Astrocyte of the cerebellum (primary cell): ENCODE results near the gene PLEKHJ1.

Source experiments
- DNase-seq: peaks from one replicate; pipeline ENCODE4 v3.0.0-alpha.2; 2011; ENCODE audit warnings: low read depth
- H3K4me3 ChIP-seq: 2 replicates; pipeline ENCODE4 v1.5.1; 2011; ENCODE audit warnings: mild to moderate bottlenecking, low read depth, low read length, moderate library complexity
- in situ Hi-C: cut with HindIII; loops from 2 replicates; pipeline ENCODE4 v1.10.0; 2017; ENCODE audit warnings: low sequenced_read_pairs
- TF ChIP-seq, protein P1 (sequence below): IDR thresholded peaks from 2 replicates; pipeline ENCODE4 v1.5.1; 2012; ENCODE audit warnings: low read length, low read depth, moderate library complexity, mild to moderate bottlenecking; ENCODE audit errors: missing control alignments

Gene PLEKHJ1

DNA sequence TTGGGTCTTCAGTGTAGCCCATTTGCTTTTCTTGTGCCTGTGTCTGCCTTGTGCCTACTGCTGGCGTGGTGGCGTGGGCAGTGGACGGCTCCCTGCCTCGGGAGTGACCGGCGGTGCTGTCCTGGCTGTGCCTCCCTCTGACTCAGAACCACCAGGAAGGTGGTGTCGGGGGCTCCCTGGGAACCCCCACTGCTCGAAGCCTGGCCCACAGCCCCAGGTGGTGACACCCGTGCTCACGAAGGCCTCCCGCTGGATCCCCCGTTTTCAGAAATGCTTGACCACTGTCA is 7.9 kb upstream of the PLEKHJ1 start:
- no peak overlapping the region for H3K4me3 ChIP-seq
- no peak for DNase-seq
- in situ Hi-C loops, result no loop called here
- TF ChIP-seq, protein P1, sequence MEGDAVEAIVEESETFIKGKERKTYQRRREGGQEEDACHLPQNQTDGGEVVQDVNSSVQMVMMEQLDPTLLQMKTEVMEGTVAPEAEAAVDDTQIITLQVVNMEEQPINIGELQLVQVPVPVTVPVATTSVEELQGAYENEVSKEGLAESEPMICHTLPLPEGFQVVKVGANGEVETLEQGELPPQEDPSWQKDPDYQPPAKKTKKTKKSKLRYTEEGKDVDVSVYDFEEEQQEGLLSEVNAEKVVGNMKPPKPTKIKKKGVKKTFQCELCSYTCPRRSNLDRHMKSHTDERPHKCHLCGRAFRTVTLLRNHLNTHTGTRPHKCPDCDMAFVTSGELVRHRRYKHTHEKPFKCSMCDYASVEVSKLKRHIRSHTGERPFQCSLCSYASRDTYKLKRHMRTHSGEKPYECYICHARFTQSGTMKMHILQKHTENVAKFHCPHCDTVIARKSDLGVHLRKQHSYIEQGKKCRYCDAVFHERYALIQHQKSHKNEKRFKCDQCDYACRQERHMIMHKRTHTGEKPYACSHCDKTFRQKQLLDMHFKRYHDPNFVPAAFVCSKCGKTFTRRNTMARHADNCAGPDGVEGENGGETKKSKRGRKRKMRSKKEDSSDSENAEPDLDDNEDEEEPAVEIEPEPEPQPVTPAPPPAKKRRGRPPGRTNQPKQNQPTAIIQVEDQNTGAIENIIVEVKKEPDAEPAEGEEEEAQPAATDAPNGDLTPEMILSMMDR, result no peak

DNA sequence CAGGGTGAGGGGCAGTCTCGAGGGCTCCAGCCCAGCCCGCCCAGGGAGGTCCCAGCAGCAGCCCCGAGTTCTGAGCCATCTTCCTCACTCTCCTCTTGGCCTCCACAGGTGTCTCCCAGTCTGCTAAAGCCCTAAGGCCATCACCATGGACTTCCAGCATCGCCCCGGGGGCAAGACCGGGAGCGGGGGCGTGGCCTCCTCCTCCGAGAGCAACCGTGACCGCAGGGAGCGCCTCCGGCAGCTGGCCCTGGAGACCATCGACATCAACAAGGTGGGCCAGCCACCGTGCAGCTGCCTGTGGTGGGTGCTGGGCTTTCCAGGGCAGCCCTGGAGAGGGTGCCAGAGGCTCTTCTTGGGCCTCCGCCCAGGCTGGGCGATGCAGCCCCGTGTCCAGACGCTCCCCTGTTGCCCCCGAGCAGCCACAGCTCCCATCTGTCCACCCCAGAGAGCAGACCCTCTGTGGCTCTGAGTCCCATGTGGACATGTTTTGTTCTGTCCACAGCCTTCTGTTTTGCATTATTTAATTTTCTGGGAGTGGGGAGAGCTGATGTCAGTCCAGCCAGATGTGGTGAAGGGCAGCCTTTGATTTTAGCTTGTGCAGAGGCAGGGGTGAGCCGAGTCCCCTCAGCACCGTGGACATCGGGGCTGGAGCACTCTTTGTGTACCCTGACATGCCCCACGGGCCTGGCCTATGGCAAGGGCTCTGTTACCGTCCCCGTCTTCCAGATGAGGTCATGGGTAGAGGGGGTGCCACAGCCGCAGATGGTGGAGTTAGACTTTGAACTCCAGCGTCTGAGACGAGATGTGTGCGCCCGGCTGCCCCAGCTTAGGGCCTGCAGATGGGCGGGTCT is 7.4 kb upstream of the PLEKHJ1 start:
- in situ Hi-C loops, result no loop called here
- no peak for DNase-seq
- H3K4me3 ChIP-seq, result no peak overlapping the region
- TF ChIP-seq, protein P1, result no peak

GRCh38 chr19:2242816-2243215 is 6.7 kb upstream of the PLEKHJ1 start:
- in situ Hi-C loops, result no loop called here
- H3K4me3 ChIP-seq, result no peak overlapping the region
- no peak for DNase-seq

DNA sequence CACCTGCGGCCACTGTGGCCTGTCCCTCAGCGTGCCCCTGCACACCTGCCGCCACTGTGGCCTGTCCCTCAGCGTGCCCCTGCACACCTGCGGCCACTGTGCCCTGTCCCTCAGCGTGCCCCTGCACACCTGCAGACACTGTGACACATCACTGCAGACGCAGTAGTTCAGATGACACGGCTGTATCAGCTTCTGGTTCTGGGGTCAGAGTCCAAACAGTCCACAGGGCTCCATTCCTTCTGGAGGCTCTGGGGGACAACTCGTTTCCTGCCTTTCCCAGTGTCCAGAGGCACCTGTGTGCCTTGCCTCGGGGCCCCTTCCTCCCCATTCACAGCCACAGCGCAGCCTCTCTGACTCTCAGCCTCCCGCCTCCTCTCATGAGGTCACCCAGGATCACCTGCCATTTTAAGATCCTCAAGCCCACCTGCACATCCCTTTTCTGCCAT is 6.0 kb upstream of the PLEKHJ1 start:
- in situ Hi-C loops, result no loop called here
- TF ChIP-seq, protein P1, result no peak
- DNase-seq, result no peak
- H3K4me3 ChIP-seq, result no peak overlapping the region

More at GRCh38 chr19:2242816-2243215, 6.7 kb upstream of the PLEKHJ1 start:
- TF ChIP-seq, protein P1, result no peak

- no peak for DNase-seq
- H3K4me3 ChIP-seq, result no peak overlapping the region
- in situ Hi-C loops, result no loop called here
- TF ChIP-seq, protein P1, result no peak
Observed at GRCh38 chr19:2240881-2241760, 5.0 kb upstream of the PLEKHJ1 start.
